Measurements from ENCODE around the gene ADAMTS1.

ADAMTS1 gene

GRCh38 chr21:26797878-26798456 is 47.2 kb downstream of the ADAMTS1 start:
- Histone ChIP-seq H3K4me1 (ENCODE audit: insufficient read depth, low read length) (peaks cover 6% of the 10 kb centered on the region; the same call in 1 of the 2 replicates), H3K9me3 (ENCODE audit: control insufficient read depth, insufficient read depth, low read length) (no peaks in the 10 kb centered on the region), H3K36me3 (ENCODE audit: insufficient read depth, low read length) (no peaks in the 10 kb centered on the region), H3K9ac (ENCODE audit: low read depth, low read length) (no peak overlapping the region)

GRCh38 chr21:26795866-26796329 is 49.3 kb downstream of the ADAMTS1 start:
- H3K9ac ChIP-seq (ENCODE audit: low read depth, low read length) = no peak overlapping the region
- no peaks in the 10 kb centered on the region for H3K9me3 ChIP-seq (ENCODE audit: control insufficient read depth, insufficient read depth, low read length)
- no peaks in the 10 kb centered on the region for H3K4me1 ChIP-seq (ENCODE audit: insufficient read depth, low read length)
- H3K36me3 ChIP-seq (ENCODE audit: insufficient read depth, low read length) = no peaks in the 10 kb centered on the region

- no peaks in the 10 kb centered on the region for H3K4me1 ChIP-seq (ENCODE audit: insufficient read depth, low read length)
- H3K36me3 ChIP-seq (ENCODE audit: insufficient read depth, low read length) = no peaks in the 10 kb centered on the region
- no peaks in the 10 kb centered on the region for H3K9me3 ChIP-seq (ENCODE audit: control insufficient read depth, insufficient read depth, low read length)
- H3K9ac ChIP-seq (ENCODE audit: low read depth, low read length) = no peak overlapping the region
Measured at GRCh38 chr21:26795412-26795805, 49.8 kb downstream of the ADAMTS1 start.

GRCh38 chr21:26794597-26795411 is 50.4 kb downstream of the ADAMTS1 start:
- H3K9me3 ChIP-seq (ENCODE audit: control insufficient read depth, insufficient read depth, low read length) = no peaks in the 10 kb centered on the region

GRCh38 chr21:26790296-26790695 is 54.9 kb downstream of the ADAMTS1 start:
- no peaks in the 10 kb centered on the region for H3K9me3 ChIP-seq (ENCODE audit: control insufficient read depth, insufficient read depth, low read length)
- H3K4me1 ChIP-seq (ENCODE audit: insufficient read depth, low read length) = no peaks in the 10 kb centered on the region
- H3K36me3 ChIP-seq (ENCODE audit: insufficient read depth, low read length) = no peaks in the 10 kb centered on the region
- H3K9ac ChIP-seq (ENCODE audit: low read depth, low read length) = no peak overlapping the region

More at GRCh38 chr21:26794597-26795411, 50.4 kb downstream of the ADAMTS1 start:
- Histone ChIP-seq H3K36me3 (ENCODE audit: insufficient read depth, low read length) (no peaks in the 10 kb centered on the region), H3K4me1 (ENCODE audit: insufficient read depth, low read length) (no peaks in the 10 kb centered on the region), H3K9ac (ENCODE audit: low read depth, low read length) (no peak overlapping the region)

- no peaks in the 10 kb centered on the region for H3K36me3 ChIP-seq (ENCODE audit: insufficient read depth, low read length)
- no peaks in the 10 kb centered on the region for H3K4me1 ChIP-seq (ENCODE audit: insufficient read depth, low read length)
- H3K9ac ChIP-seq (ENCODE audit: low read depth, low read length) = no peak overlapping the region
- no peaks in the 10 kb centered on the region for H3K9me3 ChIP-seq (ENCODE audit: control insufficient read depth, insufficient read depth, low read length)
Measured at GRCh38 chr21:26788790-26789189, 56.4 kb downstream of the ADAMTS1 start.
